HEK293T (cell line): Measurements from ENCODE around the gene DNASE2.

Source experiments
- NFRKB ChIP-seq: fragments of 450-650 bp; IDR thresholded peaks from 2 replicates; pipeline ENCODE4 v1.6.1; 2016; ENCODE audit warnings: mild to moderate bottlenecking, moderate library complexity
- SP1 ChIP-seq: fragments of 450-650 bp; IDR thresholded peaks from 2 replicates; pipeline ENCODE4 v1.6.1; 2017
- SUZ12 ChIP-seq: fragments of 450-650 bp; IDR thresholded peaks from 2 replicates; pipeline ENCODE4 v1.6.1; 2016; ENCODE audit warnings: mild to moderate bottlenecking

DNA sequence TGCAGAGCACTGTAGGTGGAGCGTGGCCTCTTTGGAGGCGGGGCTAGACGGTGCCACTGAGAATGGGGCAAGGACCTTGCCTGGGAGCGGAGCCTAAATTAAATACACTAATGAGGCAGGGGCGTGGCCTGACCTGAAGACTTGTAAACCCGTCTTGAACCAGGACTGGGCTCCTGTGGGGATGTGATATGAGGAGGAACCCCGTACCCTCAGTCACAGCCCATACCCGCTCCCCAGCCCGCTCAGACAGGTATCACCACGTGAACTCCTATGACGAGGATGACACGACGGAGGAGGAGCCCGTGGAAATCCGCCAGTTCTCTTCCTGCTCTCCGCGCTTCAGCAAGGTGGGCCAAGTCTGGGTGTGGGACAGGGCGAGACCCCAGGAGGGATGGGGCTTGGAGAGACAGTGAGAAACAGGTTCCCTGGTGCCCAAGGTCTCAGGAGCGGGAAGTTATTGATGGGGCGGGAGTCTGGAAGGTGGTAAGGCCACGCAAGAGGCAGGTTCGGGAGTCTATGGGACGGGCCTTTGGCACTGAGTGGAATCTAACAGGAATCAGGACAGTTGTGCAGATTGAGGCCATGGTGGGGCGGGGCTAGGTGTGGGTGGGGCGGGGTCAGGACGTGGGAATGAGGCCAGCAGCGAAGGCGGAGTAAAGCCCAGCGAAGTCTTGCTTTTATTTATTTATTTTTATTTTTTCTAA lies 14.7 kb downstream of the DNASE2 start:
- TF ChIP-seq SP1 (no peak), SUZ12 (no peak), NFRKB (no peak)
